Fibroblast of skin of right biceps (primary cell): Measurements from ENCODE around the gene GATD1.

ENCODE experiments used
- DNase-seq: peaks from one replicate; pipeline ENCODE4 v3.0.0-alpha.2; 2013

The GATD1 gene

GRCh38 chr11:811446-812245 is 34.4 kb upstream of the GATD1 start:
- no peak for DNase-seq

DNA sequence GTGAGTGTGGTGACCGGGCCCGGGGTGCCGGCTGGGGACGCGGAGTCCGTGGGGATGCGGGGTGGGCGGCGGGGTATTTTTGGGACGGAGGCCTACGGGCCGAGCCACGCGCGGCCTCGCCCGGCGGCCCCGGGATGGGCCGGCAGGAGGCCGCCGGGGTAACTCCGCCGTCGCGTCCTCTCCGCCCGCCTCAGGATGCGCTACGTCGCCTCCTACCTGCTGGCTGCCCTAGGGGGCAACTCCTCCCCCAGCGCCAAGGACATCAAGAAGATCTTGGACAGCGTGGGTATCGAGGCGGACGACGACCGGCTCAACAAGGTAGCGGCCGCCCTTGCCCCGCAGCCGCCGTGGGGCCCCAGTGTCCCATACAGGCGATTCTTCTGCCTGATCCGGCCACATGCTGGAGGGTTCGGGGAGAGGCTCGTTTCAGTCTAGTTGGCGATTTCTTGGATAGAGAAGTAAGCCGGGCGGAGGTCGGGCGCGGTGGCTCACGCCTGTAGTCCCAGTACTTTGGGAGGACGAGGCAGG is 32.8 kb upstream of the GATD1 start:
- no peak for DNase-seq

- peak; percentile 97 for DNase-seq
Measured at GRCh38 chr11:809287-810039, 32.2 kb upstream of the GATD1 start, which contains the start of gene RPLP2. TSS of gene RPLP2 (plus strand) at chr11:809967. CDS start at chr11:810235, 268 bp downstream.

DNA sequence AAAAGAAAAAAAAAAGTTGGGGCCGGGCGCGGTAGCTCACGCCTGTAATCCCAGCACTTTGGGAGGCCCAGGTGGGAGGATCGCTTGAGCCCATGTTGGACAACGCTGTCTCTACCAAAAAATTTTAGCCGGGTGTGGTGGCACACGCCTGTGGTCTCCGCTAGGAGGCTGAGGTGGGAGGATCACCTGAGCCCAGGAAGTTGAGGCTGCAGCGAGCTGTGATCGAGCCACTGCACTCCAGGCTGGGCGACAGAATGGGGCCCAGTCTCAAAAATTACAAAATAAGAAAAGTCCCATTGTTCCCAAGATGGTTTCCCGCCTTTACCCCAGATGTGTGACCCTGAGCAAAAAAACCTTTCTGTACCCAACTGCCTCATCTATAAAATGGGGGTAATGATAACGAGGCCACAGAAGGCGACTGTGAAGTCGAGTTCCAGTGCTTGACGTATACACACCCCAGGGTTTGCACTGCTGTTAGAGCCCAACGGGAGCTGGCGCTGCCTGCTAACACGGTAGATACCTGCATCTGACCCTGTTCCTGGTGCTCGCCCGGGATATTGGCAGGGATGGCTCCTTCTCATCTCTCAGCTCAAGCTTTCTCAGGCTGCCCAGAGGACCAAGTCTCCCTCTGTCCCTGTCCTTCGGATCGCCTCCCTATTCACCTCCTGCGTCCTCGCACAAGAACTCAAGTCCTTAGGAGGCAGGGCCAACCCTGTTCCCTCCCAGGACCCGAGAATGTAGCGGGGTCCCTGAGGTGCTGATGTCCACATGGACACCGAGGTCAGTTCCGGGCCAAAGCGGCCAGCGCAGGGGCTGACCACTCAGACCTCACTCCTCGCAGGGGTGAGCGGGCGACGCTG is 31.4 kb upstream of the GATD1 start:
- no peak for DNase-seq

DNA sequence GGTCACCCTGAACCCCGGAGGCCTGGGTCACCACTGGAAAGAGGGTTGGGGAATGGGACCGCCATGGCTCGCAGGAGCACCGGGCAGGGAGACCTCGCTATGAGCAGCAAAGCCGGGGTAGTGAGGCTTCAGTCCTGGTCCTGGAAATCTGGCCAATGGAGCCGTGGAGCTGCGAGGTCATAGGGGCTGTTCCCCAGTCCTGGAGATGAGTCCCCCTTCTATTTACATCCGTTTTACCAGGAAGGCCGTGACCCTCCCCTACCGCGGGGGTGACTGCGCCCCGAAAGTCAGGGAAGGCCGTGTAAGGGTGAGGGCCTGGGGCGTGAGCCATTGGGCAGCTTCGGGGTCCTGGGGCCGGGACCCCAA is 27.3 kb upstream of the GATD1 start:
- DNase-seq = no peak

GRCh38 chr11:803770-804598 is 26.7 kb upstream of the GATD1 start:
- DNase-seq = no peak

DNA sequence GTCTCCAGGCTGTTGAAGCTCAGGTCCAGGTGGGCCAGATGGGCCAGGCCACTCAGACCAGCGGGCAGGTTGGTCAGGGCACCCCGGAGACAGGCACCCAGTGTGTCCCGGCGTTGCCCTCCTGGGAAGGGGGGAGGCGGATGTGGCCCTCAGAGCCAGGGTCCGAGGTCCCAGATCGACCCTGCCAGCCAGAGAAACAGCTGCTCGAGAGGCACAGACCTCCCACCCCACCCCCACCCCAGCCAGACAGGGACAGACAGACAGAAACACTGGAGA is 26.1 kb upstream of the GATD1 start:
- no peak for DNase-seq

DNA sequence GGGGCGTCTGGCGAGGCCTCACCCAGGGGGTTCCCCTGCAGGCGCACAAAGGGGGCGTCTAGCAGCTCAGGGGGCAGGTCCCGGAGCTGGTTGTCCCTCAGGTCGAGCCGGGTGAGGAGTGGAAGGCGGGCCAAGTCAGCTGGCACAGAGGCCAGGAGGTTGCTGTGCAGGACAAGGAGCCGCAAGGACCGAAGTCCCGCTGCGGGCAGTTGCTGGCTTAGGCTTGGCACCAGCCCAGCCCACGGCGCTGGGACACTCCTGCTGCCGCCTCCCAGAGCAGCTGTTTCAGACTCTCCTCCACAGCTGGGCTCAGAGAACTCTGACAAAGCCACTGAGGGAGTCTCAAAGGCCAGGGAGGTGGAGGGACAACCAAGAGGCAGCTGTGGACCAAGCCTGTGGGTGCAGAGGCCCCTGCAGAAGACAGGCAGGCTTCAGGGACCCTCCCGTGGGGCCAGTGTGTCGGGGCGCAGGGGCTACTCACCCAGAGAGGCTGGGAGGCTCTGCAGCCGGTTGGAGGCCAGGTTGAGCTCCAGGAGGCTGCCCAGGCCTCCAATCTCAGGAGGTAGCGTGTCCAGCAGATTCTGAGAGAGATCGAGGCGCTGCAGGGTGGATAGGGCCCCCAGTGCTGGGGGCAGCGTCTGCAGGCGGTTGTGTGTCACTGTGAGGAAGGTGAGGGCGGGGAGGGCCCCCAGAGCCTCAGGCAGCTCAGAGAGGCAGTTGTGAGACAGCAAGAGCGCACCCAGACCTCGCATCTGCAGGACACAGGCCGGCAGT is 25.6 kb upstream of the GATD1 start:
- no peak for DNase-seq

GRCh38 chr11:802018-802617 is 24.8 kb upstream of the GATD1 start:
- DNase-seq = no peak

DNA sequence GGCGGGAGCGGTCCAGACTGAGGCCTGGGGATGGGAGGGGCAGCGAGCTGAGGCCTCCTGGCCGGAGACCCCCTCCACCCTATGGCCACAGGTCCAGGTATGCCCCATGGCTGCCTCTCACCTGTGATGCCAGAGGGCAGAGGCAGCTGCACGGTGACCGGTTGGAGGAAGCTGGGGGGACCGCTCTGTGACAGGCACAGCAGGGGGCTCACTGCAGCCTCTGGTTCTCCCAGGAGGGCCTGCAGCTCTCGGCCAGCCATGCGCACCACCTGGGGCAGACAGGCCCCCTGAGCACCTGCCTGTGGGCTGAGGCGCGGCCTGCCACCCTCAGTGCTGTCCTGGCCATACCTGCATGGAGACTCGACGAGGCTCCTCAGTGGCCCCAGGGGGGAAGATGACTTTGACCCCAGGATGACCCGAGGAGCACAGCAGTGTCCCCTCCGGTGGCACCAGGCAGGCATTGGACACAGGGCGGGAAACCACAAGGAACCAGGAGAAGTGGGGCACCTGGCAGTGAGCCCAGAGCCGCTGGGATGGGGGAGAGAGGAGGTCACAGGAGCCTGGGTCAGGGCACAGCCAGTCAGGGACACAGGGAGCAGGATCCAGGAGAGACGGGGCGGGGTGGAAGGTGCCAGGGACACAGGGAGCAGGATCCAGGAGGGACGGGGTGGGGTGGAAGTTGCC is 24.0 kb upstream of the GATD1 start:
- no peak for DNase-seq

- DNase-seq = no peak
Measured at GRCh38 chr11:800473-800872, 23.2 kb upstream of the GATD1 start.

GRCh38 chr11:799641-800316 is 22.5 kb upstream of the GATD1 start:
- no peak for DNase-seq

GRCh38 chr11:798093-798713 is 20.9 kb upstream of the GATD1 start, which contains the start of gene SLC25A22:
TSS of gene SLC25A22 (minus strand) at chr11:798281. CDS start at chr11:795006, 3,275 bp downstream.
- DNase-seq = peak; percentile 76

DNA sequence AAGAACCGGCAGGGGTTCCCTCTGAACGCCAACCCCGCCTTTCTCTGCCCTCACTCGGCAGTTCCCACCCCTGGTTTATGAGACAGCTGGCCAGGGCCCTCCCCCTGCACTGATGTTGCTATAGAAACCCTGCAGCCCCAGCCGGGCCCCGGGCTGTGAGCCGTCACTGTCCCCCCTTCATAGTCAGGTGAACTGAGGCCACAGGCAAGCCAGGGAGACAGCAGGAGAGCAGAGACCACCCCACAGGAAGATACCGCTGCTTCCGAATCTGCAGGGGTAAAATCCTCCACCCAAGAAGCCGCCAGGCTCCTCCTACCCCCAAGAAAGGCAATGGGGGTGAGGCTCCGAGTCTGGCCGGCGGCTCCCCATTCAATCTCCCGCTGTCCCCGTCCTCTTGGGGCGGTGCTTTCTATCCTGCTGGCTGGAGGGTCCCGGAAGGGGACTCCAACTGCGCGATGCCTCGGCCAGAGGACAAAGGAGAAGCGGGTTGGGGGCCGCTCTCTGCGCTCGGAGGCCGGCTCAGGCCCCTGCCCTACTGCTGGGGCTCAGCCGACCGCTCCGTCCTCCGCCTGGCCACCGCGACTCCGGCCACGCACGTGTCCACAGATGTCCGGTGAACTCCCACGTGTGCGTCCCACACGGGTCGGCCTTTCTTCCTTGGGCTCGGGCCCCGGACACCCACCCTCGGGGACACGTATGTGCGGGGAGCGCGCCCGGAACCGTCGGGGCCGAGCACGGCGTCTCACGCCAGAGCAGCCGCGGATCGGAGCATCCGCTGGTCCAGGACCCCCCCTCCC is 20.2 kb upstream of the GATD1 start:
- DNase-seq = peak; percentile 85

DNA sequence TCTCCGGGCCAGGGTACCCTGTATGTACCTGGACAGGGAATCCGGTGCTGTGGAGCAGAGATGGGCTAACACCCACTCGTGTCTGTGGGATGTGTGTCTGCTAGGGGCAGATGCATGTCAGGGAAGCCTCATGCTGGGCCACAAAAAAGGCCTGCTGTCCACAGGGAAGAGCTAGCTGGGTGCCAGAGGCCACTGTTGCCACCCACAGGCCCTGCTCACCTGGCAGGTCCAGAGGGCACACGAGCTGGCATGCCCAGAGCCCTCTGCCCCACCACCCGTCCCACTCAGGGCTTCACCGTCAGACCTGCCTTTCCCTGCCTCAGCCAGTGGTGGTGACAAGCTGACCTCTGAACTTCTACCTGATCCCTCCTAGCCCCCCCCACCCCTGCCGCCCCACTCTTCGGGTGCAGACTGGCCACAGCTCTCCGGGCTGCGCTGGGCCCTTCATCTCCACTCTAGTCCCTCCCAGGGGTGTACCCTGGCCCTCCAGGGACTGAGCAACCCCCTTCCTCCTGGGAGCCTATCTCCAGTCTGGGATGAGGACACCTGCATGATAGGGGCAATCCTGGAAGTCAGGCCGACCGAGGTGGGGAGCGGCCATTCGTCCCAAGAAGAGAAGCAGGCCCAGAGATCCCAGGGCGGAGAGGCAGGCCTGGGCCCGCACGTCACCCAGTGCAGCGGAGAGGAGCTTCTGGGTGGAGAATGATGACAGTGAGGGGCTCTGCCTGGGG is 19.4 kb upstream of the GATD1 start:
- no peak for DNase-seq

GRCh38 chr11:795634-796564 is 18.6 kb upstream of the GATD1 start:
- peak; percentile 88 for DNase-seq
